Activated CD4-positive, alpha-beta T cell treated with anti-CD3 and anti-CD28 coated beads for 48 hours (primary cell): ENCODE measurements around the gene PLBD2.
A peak's percentile ranks its signal among the peaks of the same experiment; 100 is the strongest.

Experiments used
- DNase-seq: peaks from one replicate; pipeline ENCODE4 v3.0.0-alpha.2; 2020

Gene PLBD2

DNA sequence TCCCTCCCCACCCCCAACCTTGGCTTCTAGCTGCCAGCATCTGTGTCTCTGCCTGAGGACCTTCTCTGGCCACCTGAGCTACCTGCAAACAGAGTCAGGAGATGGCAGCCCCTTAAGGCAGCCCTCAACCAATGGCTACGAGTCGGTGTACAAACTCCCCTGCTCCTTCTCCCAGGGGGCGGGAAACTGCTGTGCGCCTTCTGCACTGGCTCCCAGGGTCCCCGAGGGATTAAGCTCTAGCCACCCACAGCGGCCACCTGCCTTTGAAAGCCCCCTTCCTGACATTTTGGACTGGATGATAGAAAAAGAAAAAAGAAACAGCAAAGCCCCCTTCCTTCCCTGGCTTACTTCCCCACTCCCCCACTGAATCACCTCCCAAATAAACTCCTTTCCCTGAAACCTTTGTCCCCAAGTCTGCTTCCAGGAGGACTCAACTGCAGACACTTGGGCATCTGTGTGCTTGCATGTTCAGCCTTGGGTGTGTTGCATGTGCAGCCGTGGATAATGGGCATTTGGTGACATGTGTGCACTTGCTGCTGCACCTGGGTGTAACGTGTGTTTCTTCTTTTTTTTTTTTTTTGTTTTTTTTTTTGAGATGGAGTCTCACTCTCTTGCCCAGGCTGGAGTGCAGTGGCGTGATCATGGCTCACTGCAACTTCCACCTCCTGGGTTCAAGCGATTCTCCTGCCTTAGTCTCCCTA lies 39.3 kb downstream of the PLBD2 start:
- DNase-seq: no peak

DNA sequence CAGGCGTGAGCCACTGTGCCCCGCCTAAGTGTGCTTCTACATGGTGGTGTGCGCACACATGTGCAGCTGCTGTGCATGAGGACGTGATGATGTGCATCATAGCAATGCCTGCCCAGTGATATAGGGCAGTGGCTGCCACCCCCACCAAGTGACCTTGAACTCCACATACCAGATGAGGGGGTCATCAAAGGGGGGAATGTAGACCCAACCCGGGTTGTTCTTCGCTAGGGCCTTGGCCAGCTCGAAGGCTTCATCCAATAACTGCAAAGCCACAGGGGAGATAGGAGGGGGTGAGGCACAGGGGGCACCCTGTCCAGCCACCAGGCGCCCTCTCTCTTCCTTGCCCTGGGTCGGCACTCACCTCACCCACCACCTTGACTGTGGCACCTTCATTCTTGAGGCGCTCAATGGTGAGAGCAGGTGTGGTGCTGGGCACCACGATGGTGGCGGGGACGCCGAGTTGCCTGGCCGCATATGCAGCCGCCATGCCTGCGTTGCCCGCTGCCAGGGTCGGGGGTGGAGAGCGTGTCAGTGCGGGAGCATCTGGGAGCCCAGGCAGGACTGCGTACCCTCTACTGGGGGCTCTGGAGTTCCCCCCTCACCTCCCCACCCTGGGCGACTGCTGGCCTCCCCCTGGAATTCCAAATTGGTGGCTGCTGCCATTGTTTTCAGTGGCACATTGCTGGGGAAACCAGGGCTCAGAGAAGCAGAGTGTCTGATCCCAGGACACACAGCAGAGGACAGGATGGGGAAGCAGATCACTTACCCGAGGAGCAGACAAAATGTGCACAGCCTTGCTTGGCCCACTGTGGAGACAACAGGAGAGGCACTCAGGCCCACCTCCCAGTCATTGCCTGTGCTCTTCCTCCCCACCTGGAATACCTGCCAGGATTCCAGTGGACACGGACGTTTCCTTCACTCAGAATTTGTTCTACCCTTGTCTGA lies 40.2 kb downstream of the PLBD2 start:
- no peak for DNase-seq

DNA sequence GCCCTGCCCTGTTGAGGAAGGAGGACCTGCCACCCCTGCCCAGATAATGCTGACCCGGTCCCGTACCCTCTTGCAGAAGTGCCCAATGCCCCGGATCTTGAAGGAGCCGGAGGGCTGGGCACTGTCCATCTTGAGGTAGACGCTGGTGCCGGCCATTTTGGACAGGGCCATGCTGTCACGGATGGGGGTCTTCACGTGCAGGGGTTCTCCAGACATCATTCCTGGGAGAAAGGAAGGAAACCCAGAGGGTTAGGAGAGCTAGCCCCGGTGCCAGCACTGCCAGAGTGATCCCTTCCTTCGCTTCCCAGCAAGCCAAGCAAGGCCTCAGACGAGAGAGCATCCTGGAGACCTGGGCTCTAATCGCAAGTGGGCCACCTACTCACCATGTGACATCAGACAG lies 41.1 kb downstream of the PLBD2 start:
- no peak for DNase-seq

DNA sequence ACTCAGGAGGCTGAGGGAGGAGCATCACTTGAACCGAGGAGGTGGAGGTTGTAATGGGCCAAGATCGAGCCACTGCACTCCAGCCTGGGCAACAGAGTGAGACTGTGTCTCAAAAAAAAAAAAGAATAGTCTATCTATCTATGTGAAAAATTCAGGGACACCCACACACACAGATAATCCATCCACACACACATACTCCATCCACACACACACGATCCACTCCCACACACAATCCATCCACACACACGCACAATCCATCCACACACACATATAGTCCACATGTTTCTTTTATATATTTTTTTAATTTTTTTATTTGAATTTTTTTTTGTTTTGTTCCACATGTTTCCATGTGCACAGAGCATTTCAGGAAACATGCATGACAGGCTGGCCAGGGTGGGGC lies 42.0 kb downstream of the PLBD2 start:
- DNase-seq: no peak

DNA sequence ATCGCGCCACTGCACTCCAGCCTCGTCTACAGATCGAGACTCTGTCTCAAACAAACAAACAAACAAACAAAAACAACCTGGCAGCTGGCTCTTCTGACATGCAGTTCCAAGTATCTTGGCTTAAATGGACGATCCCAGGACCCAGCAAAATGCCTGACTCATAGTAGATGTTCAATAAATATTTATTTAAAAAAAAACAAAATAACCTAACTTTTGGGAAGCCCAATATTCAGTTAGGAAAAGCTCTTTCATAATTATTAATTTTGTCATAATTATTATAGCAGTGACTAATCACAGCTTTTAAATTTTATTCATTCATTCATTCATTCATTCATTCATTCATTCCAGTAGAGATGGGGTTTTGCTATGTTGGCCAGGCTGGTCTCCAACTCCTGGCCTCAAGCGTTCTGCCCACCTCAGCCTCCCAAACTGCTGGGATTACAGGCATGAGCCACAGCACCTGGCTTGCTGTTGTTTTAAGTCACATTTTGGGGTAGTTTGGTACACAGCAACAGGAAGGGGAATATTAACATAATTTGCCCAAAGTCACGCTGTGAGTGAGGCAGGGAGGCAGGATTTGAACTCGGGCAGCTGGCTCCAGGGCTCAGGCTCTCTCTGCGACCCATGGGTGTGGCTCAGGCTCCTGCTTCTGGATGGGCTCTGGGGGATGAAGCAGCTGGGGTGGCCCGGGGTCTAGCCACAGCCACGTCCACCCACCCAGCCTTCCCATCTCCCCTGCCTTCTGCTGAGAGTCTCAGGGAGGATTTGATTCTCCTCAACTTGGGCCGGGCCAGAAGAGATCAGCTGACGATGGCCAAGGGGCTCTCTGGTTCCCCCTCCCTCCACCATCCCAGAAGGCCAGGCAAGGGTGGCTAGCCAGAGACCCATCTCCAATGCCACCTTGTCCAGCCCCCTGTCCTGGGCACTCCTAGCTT lies 42.9 kb downstream of the PLBD2 start:
- DNase-seq: no peak

DNA sequence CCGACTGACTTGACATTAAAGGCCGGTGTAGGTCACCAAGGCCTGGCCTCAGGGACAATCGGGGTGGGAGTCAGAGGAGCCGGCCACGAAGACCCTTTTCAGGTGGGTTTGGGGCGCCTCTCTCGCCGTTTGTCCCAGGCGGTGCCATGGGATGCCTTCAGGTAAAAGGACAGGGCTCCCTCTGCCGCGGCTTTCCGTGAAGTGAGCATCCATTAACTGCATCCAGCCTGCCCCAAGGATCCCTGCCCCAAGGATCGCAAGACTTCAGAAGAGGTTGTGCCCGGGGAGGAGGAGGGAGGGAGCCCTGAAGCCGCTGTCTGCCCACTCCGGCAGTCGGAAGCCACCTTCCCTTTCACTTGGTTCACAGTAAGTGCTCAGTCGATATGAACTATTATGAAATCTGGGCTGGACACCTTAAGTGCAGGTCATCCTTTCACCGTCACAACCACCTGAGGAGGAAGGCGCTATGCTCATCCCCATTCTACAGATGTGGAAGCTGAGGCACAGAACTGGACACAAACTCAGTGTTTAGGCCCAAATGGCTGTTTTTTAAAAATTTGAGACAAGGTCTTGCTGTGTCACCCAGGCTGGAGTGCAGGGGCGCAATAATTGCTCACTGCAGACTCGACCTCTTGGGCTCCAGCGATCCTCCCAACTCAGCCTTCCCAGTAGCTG lies 44.3 kb downstream of the PLBD2 start:
- DNase-seq: no peak

DNA sequence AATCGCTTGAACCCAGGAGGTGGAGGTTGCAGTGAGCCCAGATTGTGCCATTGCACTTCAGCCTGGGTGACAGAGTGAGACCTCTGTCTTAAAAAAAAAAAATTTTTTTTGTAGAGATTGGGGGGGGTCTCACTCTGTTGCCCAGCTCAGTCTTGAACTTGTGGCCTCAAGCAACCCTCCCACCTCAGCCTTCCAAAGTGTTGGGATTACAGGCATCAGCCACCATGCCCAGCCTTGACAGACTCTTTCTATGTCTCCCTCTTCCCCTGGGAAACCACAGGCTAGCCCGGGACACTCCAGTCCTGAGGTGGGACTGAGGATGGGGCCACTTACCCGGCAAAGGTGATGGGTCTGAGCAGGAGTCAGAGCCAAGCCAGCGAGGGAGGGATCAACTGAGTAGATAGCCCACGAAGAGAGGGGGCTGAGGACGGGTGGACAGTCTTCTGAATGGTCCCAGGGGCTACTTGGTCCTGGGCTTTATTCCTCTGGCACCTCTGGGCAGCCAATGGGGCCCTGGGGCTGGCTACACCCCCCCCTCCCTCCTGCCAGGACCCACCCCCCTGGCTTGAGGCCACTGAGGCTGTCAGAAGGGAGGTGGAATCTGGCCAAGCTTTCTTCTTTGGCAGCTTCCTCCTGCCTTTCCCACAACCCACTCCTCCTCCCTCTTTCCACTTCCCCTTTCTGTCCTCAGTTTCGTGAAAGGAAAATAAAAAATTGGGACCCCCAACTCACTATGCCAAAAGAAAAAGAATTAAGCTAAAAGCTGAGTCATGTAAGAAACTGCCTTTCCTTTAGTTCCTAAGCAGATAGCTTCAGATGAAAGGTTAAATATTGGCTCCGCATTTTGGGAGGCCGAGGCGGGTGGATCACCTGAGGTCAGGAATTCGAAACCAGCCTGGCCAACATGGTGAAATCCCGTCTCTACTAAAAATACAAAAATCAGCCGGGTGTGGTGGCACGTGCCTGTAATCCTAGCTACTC lies 45.3 kb downstream of the PLBD2 start, which contains the start of gene SDS:
Gene SDS (minus strand): TSS at position 453 of the 981 bp plus-strand sequence. CDS start 4,179 bp downstream, outside the sequence.
- no peak for DNase-seq

DNA sequence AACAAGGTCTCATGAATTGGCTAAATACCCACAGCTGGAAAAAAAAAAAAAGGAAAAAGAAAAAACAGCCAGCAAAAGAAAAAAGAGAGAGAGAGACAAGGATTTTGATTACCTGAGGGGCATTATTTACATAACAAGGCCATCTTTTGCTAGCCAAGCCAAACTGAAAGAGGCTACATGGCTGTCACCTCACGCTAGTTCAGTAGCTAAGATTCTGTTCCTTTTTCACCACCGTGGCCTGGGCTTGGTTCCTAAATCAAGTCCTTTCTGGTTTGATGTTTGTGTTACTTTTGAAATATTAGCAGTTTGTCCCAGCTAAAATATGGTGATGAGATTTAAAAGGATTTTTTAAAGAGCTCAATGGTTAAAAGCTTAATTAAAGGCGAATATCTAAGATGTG lies 47.3 kb downstream of the PLBD2 start:
- no peak for DNase-seq

DNA sequence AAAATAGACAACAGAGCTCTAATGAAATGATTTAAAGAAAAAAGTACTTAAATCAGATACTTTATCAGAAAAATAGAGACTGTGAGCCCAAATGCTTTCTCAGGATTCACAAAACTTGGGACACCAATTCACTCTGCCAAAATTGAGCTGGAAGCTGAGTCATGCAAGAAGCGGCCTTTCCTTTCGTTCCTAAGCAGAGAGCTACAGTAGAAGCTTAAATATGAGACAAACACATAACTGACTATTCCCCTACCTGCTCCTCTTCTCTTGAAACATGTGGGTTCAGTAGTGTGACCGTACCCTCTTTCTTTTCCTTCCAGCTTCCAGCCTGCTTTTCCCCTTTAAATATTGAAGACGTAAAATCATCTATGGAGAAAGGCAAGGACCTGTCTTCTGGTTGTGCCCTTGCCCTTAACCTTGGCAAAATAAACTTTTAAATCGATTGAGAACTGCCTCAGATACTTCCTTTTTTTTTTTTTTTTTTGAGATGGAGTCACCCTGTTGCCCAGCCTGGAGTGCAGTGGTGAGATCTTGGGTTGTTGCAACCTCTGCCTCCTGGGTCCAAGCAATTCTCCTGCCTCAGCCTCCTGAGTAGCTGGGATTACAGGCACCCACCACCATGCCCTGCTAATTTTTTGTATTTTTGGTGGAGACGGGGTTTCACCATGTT lies 49.7 kb downstream of the PLBD2 start:
- no peak for DNase-seq

DNA sequence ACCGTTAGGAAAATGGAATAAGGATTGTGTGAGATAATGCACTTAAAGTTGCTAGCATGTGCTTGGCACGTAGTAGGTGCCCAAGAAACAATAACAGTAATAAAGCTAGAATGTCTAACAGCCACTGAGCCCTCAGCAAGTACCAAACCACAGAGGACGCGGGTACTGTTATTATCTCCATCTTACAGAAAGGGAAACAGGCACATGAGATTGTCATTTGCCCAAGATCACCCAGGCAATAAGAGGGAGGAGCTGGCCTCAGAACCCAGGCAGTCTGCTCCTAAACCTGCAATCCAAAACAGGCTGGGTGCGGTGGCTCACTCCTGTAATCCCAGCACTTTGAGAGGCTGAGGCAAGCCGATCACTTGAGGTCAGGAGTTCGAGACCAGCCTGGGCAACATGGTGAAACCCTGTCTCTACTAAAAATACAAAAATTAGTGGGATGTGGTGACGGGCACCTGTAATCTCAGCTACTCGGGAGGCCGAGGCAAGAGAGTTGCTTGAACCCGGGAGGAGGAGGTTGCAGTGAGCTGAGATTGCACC lies 50.4 kb downstream of the PLBD2 start:
- DNase-seq: no peak

DNA sequence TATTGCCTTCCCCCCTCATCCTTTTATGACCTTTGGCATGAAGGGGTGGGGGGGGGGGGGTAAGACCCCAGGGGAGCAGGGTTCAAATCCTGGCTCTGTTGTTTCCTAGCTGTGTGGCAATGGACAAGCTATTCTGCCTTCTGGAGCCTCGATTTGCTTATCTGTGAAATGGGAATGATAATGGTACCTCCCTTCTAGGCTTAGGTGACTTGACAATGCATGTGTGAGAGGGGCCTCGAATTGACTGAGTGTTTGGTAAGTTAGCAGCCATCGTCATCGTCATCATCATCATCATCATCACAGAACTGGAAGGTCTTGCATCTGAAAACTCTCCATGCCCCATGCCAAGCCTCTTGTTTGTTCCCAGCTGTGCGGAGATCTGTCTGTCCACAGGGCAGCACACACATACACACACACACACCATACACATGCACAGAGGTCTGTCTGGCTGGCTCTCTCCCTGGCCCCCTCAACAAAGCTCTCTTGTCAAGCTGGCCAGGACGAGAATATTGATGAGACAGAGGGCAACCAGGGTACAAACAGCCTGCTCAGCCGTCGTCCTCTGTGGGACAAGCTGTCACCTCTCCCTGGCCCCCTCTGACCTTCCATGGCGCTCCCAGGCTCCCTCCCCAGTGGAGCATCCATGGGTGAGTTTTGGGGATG lies 51.2 kb downstream of the PLBD2 start:
- no peak for DNase-seq

DNA sequence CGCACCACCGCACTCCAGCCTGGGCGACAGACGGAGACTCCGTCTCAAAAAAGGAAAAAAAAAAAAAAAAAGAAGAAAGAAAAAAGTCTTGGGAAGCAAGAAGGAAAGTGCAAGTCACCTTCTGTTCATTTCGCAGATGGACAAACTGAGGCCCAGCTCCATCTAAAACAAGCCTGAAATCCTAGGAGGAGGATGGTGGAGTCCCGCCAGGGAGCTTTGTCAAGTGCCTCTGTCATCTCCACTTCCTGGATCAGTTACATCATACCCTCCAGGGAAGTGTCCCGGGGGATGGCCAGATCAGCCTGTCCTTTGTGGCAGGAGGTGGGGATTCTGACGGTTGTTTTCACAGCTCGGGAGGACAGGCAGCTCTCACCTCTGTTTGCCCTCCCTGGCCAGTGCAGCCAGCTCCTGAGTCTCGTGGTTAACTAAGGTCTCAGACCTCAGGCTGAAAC lies 55.1 kb downstream of the PLBD2 start:
- DNase-seq: no peak

DNA sequence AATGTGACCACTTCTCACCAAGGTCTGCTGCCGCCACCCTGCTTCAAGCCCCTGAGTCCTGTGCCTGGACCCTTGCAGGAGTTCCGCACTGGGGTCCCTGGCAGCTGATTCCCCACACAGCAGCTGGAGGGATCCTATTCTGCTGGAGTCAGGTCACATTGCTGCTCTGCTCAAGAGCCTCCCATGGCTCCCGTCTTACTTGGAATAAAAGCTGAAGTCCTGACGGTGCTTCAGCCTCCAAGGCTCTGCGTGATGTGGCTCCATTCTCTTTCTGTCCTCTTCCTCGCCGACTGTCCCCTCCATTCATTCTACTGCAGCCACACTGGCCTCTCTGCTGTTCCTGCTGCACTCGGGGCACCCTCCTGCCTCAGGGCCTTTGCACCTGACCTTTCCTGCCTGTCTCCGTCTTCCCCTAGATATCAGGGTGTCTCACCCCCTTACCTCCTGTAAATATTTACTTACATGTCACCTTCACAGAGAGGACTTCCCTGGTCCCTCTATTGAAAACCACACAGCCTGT lies 56.2 kb downstream of the PLBD2 start:
- no peak for DNase-seq

DNA sequence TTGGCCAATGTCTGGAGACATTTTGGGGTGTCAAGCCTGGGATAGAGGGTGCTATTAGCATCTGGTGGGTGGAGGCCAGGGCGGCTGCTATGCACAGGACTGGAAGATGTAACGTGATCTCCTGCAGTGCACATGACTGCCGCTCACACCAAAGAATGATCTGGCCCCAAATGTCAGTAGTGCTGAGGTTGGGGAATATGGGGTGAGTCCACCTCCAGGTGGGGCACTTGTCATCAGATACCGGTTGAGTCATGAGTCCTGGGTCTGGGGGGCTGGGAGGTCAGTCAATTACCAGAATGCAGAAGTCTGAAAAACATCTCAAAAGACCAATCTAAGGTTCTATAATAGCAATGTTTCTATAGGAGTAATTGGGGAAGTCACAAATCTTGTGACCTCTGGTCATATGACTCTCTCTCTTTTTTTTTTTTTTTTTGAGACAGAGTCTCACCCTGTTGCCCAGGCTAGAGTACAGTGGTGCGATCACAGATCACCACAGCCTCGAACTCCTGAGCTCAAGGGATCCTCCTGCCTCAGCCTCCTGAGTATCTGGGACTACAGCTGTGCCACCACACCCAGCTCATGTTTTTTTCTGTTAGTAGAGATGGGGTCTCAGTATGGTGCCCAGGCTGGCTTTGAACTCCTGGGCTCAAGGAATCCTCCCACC lies 57.8 kb downstream of the PLBD2 start:
- no peak for DNase-seq

DNA sequence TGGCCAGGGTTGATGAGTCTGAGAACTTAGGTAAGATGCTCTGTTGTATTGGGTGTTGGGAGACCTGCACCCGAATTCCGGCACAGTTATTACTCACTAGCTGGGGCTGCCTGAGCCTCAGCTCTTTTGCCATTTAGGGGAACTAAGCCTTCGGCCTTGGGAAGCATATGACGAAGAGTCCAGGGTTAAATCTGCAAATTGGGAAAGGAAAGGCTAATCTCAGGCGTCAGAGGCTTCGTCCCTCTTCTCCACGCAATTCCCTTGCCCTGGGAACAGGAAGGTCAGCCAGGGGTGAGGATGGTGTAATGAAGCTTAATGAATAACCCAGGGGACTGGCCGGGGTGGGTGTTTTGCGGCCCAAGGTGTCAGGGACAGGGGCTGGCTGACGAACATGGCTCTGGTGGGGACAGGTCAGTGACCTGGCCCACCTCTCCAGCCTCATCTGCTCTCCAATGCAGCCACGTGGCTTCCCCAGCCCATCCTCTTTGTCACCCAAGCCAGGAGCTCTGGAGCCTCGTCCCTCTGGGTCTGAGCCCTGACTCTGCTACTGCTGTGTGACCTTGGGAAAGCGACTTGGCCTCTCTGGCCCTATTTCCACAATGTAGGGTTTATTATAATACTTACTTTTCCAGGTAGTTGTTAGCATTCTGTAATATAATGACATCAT lies 60.0 kb downstream of the PLBD2 start:
- DNase-seq: no peak

DNA sequence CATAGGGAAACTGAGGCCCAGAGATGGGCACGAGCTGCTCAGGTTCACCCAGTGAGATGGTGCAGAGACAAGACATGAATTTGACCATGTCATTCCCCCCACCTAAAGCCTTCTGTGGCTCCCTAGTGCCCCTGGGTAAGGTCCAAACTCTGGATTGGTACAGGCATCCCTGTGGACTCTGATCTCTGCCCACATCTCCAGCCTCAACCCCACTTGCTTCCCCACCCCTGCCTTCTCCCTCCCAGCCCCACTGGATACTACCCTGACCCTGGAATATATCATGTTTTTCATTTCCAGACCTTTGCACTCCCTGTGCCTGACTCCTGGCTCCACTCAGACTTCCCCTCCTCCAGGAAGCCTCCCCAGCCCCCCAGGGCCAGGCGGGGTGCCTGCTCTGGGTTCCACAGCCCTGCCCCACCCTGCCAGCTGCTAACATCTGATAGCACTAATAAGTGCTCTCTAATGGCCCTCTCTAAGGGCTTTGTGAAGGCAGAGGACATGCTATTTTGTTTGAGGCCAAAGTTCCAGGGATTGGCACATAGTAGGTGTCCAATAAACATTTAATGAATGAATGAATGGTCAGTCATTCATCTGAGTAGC lies 62.7 kb downstream of the PLBD2 start:
- DNase-seq: no peak

DNA sequence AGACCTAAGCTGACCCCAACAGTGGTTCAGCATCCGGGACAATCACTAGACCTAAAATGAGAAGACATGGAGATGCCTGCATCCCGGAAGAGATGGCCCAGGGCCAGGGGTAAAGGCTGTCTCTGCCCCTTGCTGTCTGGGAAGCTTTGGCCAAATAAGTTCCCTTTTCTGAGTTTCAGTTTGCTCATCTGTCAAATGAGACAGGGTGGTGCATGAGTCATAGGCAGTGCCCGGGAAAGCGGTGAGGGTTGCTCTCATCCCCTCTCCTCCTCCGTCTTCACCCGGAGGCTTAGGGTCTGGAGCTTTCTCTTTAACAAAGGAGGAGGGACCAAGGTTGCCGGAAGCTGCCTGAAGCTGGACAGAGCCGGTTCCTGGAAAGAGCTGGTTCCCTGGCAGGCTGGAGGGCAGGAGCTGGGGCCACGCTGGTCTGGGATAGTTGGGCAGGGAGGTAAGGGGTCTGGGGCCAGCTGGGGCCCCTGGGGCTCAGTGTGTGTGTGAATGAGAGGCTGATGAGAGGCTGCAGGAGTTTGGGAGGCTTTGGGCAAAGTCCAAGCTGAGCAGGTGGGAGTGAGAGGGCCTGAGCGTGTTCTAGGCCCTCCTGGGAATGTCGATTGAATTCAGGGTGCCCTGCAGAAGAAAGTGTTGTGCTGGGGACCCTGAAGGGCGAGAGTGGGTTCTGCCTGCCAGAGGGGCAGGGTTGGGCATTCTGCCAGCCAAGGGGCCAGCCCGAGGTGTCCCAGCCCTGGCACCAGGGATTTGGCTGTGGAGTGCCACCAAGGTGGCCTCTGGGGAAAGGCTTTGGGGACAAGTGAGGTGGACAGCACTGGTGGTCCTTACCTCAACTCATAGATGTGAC lies 63.9 kb downstream of the PLBD2 start, which contains the start of gene SDSL:
Gene SDSL (plus strand): TSS at position 351 of the 856 bp plus-strand sequence. CDS start 5,603 bp downstream, outside the sequence.
- peak; percentile 59 for DNase-seq
